AG09319 (cell line): ENCODE data around the gene TENT5C.

Experiments
- DNase-seq: peaks from one replicate; pipeline ENCODE4 v3.0.0-alpha.2; 2010; ENCODE audit warnings: low read depth; ENCODE audit errors: extremely low read depth
- CTCF ChIP-seq: IDR thresholded peaks from 2 replicates; pipeline ENCODE4 v1.5.1; 2011; ENCODE audit warnings: low read depth, mild to moderate bottlenecking, inconsistent platforms, low read length, moderate library complexity

Gene TENT5C

GRCh38 chr1:117585086-117585485 lies 20.8 kb upstream of the TENT5C start:
- no peak for DNase-seq
- TF ChIP-seq CTCF: no peak

DNA sequence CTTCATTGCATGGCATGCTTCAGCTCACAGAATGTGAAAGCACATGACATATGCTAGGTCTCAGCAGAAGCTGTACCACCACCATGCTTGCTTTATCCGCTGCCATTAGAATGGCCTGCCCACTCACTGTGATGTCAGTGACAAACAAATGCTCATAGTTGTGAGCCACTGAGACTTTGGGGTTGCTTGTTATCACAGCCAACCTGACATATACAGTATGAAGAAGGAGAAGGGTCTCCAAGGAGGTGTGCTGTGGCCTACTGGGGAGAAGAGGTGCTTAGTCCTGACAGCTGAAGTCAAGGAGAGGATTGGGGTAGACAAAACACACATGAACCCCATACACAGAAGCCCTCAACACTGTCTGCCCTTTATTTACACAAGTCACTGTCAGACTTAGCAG lies 19.5 kb upstream of the TENT5C start:
- no peak for TF ChIP-seq CTCF
- no peak for DNase-seq

GRCh38 chr1:117586747-117587498 lies 18.9 kb upstream of the TENT5C start:
- no peak for TF ChIP-seq CTCF
- DNase-seq: no peak

- TF ChIP-seq CTCF: no peak
- no peak for DNase-seq
These were observed 18.1 kb upstream of the TENT5C start for GRCh38 chr1:117587499-117588356.

- no peak for DNase-seq
- no peak for TF ChIP-seq CTCF
These were observed 16.3 kb upstream of the TENT5C start for GRCh38 chr1:117589544-117589943.

GRCh38 chr1:117590273-117590925 lies 15.4 kb upstream of the TENT5C start:
- DNase-seq: no peak
- TF ChIP-seq CTCF: no peak

DNA sequence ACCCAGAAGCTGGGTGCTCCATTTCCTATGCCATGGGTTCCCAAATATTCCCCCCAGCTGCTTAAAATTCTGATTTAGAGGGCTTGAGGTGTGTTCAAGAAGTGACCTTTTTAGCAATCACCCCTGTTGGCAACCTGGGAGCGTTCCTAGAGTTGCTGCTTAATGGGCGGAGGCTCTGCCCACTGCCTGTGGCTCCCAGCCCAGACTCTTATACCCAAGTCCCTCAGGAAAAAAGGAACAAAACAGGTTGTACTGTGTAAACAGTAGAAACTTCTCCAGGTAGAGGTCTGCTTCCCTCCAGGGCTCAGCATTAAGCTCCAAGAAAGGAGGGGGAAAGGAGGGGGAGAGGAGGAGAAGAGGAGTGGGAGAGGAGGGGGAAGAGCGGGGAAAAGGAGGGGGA lies 14.6 kb upstream of the TENT5C start:
- no peak for DNase-seq
- no peak for TF ChIP-seq CTCF
